Fibroblast of the aortic adventitia (primary cell): ENCODE results near the gene TENT5C. TPM values are rescaled to one million over a fixed set of nuclear protein-coding genes. Genes with fewer than 3 reads are reported as not detected.

Experiments
- DNase-seq: peaks from one replicate; pipeline ENCODE4 v3.0.0-alpha.2; 2010; ENCODE audit warnings: low read depth
- H3K4me3 ChIP-seq: 2 replicates; pipeline ENCODE4 v1.5.1; 2011; ENCODE audit warnings: low read depth, mild to moderate bottlenecking, control low read depth, low read length, moderate library complexity
- CTCF ChIP-seq: IDR thresholded peaks from 2 replicates; pipeline ENCODE4 v1.5.1; 2011; ENCODE audit warnings: mild to moderate bottlenecking, low read length, control low read depth, inconsistent platforms; ENCODE audit not compliant: insufficient read depth
- total RNA-seq: library from RNA; depleted of rRNA; stranded (reverse); fragments of >200 nt; gene quantifications from 2 replicates; pipeline ENCODE4 v1.2.3, GENCODE V29; 2012; ENCODE audit warnings: low replicate concordance

TENT5C gene
- total RNA-seq, 1 donor = 0.45 TPM

- no peak for DNase-seq
- no peak for TF ChIP-seq CTCF
- H3K4me3 ChIP-seq = no peak overlapping the region
Measured at GRCh38 chr1:117572546-117572945, 33.3 kb upstream of the TENT5C start.

GRCh38 chr1:117573386-117574023, 32.3 kb upstream of the TENT5C start:
- peak; percentile 10 for DNase-seq
- no peak for TF ChIP-seq CTCF

GRCh38 chr1:117574161-117574835, 31.6 kb upstream of the TENT5C start:
- H3K4me3 ChIP-seq = no peak overlapping the region
- DNase-seq = no peak
- no peak for TF ChIP-seq CTCF

More at GRCh38 chr1:117573386-117574023, 32.3 kb upstream of the TENT5C start:
- no peak overlapping the region for H3K4me3 ChIP-seq

- H3K4me3 ChIP-seq = no peak overlapping the region
- no peak for TF ChIP-seq CTCF
- no peak for DNase-seq
Measured at GRCh38 chr1:117575586-117576225, 30.1 kb upstream of the TENT5C start.

- no peak overlapping the region for H3K4me3 ChIP-seq
- no peak for DNase-seq
- TF ChIP-seq CTCF = no peak
Measured at GRCh38 chr1:117576236-117576635, 29.6 kb upstream of the TENT5C start.

GRCh38 chr1:117577191-117577885, 28.5 kb upstream of the TENT5C start:
- TF ChIP-seq CTCF = no peak
- no peak for DNase-seq
- H3K4me3 ChIP-seq = no peak overlapping the region
